RWPE1 (cell line): ENCODE results near the gene SLC26A1.

Experiments used
- CTCF ChIA-PET: fragments of 350-600 bp; sonication (Branson Sonifier 250); formaldehyde crosslinking; extraction: SDS; loops from one replicate; lab custom pipeline; 2021; lab: Yijun Ruan, JAX
- POLR2A ChIA-PET: fragments of 400-600 bp; formaldehyde crosslinking; extraction: SDS; loops from one replicate; lab custom pipeline; 2020; ENCODE audit warnings: antibody characterized with exemption; ENCODE audit not compliant: low non-redundant PET; lab: Yijun Ruan, JAX
- DNase-seq: peaks from one replicate; pipeline ENCODE4 v3.0.0; 2012; ENCODE audit warnings: low spot score
- H3K27ac ChIP-seq: fragments of 450-650 bp; 2 replicates; pipeline ENCODE4 v1.5.1; 2017
- TF ChIP-seq, protein P1 (sequence below): fragments of 450-650 bp; conservative IDR thresholded peaks from 2 replicates; pipeline ENCODE4 v1.5.1; 2017; ENCODE audit warnings: low read depth, mild to moderate bottlenecking

Gene SLC26A1

DNA sequence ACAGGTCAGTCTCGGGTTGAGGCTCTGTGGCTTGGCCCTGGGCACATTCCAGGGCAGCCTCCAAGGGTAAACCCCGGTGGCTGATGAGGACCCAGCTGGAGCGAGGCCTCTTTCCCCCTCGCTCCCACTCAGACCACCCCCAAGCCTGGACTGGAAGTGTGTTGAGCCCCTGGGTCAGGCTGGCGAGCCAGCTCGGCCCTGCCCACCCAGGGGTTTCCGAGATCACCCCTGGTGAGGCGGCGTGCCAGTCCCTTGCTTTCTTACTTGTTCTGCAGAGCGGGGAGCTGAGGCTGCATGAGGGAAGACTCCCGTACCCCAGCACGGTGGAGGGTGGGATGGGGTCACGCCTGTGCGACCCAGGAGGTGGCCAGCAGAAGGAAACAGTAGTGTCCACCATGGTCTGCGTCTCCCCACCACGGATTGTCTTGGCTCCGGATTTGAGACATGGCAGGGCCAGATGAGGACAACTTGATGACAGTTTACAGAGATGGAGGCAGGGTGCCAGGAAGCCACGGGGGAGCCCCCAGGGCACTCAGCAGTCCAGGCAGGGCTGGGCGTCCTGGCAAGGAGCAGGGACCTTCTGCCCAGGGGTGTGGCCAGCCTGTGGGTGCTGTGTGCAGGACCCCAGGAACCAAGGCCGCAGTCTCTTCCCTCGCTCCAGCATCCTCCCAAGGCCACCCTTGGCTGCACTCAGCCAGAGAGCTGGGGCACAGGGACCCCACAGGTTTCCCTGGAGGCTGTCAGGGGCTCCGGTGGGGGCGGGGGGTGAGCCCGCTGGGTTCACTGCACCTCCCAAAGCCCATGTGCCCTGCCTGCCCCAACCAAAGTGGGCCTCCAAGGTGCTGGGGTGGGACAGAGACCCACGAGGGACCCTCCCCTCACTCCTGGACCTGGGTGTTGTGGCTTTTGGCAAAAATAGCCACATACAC, 11.6 kb upstream of the SLC26A1 start:
- ChIA-PET POLR2A (no interaction called here), CTCF (interaction anchor here (0.7 kb wide), 1 partner anchor 127 kb away, joined by 3 read pairs; no protein-coding TSS in a partner anchor)
- TF ChIP-seq, protein P1, sequence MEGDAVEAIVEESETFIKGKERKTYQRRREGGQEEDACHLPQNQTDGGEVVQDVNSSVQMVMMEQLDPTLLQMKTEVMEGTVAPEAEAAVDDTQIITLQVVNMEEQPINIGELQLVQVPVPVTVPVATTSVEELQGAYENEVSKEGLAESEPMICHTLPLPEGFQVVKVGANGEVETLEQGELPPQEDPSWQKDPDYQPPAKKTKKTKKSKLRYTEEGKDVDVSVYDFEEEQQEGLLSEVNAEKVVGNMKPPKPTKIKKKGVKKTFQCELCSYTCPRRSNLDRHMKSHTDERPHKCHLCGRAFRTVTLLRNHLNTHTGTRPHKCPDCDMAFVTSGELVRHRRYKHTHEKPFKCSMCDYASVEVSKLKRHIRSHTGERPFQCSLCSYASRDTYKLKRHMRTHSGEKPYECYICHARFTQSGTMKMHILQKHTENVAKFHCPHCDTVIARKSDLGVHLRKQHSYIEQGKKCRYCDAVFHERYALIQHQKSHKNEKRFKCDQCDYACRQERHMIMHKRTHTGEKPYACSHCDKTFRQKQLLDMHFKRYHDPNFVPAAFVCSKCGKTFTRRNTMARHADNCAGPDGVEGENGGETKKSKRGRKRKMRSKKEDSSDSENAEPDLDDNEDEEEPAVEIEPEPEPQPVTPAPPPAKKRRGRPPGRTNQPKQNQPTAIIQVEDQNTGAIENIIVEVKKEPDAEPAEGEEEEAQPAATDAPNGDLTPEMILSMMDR = no peak
- no peak for DNase-seq
- H3K27ac ChIP-seq = no peak overlapping the region

DNA sequence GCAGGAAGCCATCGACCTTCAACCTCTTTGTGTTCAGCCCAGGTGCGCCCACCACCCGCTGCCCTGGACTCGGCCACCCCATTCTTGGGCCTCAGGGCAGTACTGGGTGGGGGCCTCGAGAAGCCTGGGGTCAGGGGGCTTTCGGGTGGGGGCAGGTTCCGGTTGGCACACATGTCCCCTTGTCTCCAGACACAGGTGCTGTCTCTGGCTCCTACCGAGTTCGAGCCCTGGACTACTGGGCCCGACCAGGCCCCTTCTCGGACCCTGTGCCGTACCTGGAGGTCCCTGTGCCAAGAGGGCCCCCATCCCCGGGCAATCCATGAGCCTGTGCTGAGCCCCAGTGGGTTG, 10.8 kb upstream of the SLC26A1 start:
- DNase-seq = no peak
- H3K27ac ChIP-seq = no peak overlapping the region
- ChIA-PET POLR2A (no interaction called here), CTCF (no interaction called here)
- TF ChIP-seq, protein P1 = no peak

DNA sequence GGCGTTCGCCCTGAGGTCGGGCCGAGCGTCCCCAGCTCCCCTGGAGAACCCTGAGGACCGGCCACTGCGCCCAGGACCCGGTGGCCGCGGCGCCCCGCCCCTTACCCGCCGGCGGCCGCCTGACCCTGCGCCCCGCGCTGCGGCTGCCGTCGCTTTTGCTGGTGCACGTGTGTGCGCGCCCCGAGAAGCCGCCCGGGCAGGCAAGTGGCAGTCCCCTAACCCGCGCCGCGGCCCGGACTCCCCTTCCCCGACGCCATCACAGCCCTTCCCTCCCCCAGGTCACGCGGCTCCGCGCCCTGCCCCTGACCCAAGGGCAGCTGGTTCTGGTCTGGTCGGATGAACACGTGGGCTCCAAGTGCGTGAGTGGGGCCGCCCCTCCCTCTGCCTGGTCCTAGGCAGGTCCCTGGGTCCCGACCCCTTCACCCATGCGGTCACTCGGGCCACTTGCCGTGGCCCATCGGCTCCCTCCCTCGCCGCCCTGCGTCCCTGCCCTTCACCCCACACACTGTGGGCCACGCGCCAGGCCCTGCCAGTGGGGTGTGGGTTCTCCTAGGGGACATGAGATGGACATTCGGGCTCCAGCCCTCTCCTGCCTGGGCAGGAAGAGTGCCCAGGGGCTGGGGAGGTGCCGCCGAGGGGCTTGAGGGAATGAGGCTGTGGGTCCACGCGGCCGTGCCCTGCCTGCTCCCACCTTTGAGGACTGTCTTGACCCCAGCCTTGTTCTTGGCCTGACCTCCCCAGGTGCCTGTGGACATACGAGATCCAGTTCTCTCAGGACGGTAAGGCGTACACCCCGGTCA, 10.3 kb upstream of the SLC26A1 start:
- TF ChIP-seq, protein P1 = no peak
- CTCF ChIA-PET = no interaction called here
- H3K27ac ChIP-seq = no peak overlapping the region
- POLR2A ChIA-PET = no interaction called here
- no peak for DNase-seq

DNA sequence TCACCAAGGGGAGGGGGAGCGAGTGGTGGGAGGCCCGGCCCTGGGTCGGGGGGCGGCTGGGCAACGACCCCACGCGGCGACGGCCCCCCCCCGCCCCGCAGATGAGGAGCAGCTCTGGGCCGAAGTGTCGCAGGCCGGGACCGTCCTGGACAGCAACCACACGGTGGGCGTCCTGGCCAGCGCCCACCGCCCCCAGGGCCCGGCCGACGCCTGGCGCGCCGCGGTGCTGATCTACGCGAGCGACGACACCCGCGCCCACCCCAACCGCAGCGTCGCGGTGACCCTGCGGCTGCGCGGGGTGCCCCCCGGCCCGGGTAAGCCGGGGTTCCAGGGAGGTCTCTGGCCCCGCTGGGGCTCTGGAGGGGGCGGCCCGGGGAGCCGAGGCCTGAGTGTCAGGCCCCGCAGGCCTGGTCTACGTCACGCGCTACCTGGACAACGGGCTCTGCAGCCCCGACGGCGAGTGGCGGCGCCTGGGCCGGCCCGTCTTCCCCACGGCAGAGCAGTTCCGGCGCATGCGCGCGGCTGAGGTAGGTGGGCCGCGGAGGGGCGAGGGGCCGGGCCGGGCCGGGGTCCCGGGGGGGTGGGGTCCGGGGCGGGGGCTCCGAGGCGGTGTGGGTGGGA, 9.5 kb upstream of the SLC26A1 start:
- TF ChIP-seq, protein P1 = no peak
- ChIA-PET CTCF (no interaction called here), POLR2A (no interaction called here)
- no peak for DNase-seq
- no peak overlapping the region for H3K27ac ChIP-seq

DNA sequence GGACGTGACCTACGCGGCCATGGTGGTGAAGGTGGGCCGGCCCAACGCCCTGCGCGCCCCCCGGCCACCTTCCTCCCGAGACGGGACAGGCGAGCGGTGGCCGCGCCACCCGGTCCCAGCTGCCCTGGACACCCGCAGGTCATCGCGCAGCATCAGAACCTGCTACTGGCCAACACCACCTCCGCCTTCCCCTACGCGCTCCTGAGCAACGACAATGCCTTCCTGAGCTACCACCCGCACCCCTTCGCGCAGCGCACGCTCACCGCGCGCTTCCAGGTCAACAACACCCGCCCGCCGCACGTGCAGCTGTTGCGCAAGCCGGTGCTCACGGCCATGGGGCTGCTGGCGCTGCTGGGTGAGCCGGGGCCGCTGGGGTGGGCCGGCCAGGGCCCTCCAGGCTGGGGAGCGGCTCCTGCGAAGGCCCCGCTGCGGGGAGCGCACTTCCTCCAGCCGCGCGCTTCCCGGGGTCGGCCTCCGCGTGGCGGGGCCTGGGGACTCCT, 9.0 kb upstream of the SLC26A1 start:
- TF ChIP-seq, protein P1 = no peak
- no peak overlapping the region for H3K27ac ChIP-seq
- POLR2A ChIA-PET = no interaction called here
- DNase-seq = no peak
- CTCF ChIA-PET = no interaction called here

DNA sequence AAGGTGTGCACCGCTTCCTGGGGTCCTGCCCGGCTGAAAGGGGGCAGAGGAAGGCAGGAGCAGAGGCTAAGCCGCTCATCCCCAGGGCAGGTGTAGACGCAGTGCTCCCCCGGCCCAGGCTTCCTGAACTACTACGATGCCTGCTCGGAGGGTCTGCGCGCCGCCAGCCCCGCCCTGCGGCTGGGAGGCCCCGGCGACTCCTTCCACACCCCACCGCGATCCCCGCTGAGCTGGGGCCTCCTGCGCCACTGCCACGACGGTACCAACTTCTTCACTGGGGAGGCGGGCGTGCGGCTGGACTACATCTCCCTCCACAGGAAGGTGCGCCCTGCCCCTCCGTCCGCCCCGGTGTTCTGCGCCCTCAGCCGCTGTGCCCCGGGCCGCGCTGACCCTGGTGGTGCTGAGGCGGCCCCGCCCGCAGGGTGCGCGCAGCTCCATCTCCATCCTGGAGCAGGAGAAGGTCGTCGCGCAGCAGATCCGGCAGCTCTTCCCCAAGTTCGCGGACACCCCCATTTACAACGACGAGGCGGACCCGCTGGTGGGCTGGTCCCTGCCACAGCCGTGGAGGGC, 8.4 kb upstream of the SLC26A1 start:
- POLR2A ChIA-PET = no interaction called here
- CTCF ChIA-PET = no interaction called here
- no peak for DNase-seq
- H3K27ac ChIP-seq = no peak overlapping the region
- TF ChIP-seq, protein P1 = no peak
